ENCODE measurements around the gene CD38. TPM values are rescaled to one million over a fixed set of nuclear protein-coding genes. Genes with fewer than 3 reads are reported as not detected.
A peak's percentile ranks its signal among the peaks of the same experiment; 100 is the strongest.

CD38 gene
- total RNA-seq, 1 experiment from 2014 or later: not detected

DNA sequence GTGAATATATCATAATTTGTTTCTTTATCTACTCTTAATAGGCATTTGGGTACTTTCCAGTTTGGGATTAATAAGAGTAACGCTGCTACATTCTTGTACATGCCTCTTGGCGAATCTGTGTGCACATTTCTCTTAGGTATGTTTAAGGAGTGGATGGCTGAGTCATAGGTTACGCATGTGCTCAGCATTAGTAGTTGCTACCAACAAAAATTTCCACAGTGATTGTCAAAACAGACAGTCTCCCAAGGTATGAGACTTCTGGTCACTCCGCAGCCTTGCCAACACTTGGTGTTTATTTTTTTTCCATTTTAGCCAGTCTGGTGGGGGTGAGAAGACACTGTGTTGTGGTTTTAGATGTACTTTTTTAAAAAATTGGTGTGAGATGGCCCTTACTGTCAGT, 115.8 kb downstream of the CD38 start (continued):
- TF ChIP-seq POLR2AphosphoS5 (IDR thresholded peaks at IDR 0.05; ENCODE audit: low read depth, low read length) (peak; percentile 34; the same call in 1 of the 2 replicates), CEBPB (IDR thresholded peaks at IDR 0.05; ENCODE audit: low read depth) (peak; percentile 32; the same call in 1 of the 2 replicates), SIN3A (IDR thresholded peaks at IDR 0.05; ENCODE audit: low read depth) (peak; percentile 55; the same call in 1 of the 2 replicates)

DNA sequence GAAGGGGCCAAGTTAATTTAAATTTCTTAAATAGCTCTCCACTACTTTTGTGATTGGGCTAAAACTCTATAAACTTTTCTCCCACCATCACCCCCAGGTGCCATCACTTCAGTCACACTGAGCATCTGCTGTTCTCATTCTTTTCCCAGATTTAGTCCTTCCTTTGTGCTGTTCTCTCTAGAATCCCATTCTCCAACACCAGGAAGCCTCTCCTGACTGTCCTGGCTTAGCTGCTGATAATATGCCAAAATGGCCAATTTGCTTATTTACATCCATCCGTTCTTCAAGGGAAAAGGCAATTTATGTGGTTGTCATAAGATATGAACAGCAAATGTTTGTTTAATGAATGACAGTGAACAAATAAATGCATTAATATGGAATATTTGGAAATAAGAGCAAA, 116.3 kb downstream of the CD38 start:
- H3K36me3 ChIP-seq (ENCODE audit: control insufficient read depth in 1 of 2, insufficient read depth in 2 of 2, low read length in 2 of 2): no peaks in the 10 kb centered on the region
- no peaks in the 10 kb centered on the region for H3K79me2 ChIP-seq (ENCODE audit: insufficient read depth, low read length)
- CTCF ChIA-PET: interaction anchor here (1.6 kb wide), 1 partner anchor 12 kb away, joined by 8 read pairs; no protein-coding TSS in a partner anchor
- peak overlapping the region; percentile 69 for H3K4me2 ChIP-seq (ENCODE audit: low read length)
- DNase-seq (ENCODE audit: low read depth, low spot score): no peak
- H4K20me1 ChIP-seq (ENCODE audit: insufficient read depth): no peaks in the 10 kb centered on the region
- no peaks in the 10 kb centered on the region for H3K9me3 ChIP-seq (ENCODE audit: control insufficient read depth in 1 of 2, insufficient read depth in 1 of 2, low read depth in 1 of 2, low read length in 2 of 2)
- POLR2A ChIA-PET: interaction anchor here (1.8 kb wide), 1 partner anchor 12 kb away, joined by 11 read pairs; no protein-coding TSS in a partner anchor
- no peaks in the 10 kb centered on the region for H3K27me3 ChIP-seq (ENCODE audit: insufficient read depth, low read length)
- H3K9ac ChIP-seq (ENCODE audit: low read length): peak overlapping the region; percentile 42
- TSS peak; percentile 70 for BruUV-seq (replicated peaks)
- TF ChIP-seq SP1 (IDR thresholded peaks at IDR 0.05; ENCODE audit: low read depth): no peak
- TF ChIP-seq ZFX (IDR thresholded peaks at IDR 0.05): no peak
- no peak for TF ChIP-seq EZH2 (IDR thresholded peaks at IDR 0.05)
- TF ChIP-seq, protein P1, sequence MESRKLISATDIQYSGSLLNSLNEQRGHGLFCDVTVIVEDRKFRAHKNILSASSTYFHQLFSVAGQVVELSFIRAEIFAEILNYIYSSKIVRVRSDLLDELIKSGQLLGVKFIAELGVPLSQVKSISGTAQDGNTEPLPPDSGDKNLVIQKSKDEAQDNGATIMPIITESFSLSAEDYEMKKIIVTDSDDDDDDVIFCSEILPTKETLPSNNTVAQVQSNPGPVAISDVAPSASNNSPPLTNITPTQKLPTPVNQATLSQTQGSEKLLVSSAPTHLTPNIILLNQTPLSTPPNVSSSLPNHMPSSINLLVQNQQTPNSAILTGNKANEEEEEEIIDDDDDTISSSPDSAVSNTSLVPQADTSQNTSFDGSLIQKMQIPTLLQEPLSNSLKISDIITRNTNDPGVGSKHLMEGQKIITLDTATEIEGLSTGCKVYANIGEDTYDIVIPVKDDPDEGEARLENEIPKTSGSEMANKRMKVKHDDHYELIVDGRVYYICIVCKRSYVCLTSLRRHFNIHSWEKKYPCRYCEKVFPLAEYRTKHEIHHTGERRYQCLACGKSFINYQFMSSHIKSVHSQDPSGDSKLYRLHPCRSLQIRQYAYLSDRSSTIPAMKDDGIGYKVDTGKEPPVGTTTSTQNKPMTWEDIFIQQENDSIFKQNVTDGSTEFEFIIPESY (IDR thresholded peaks at IDR 0.05; ENCODE audit: extremely low read depth, insufficient replicate concordance, low read length): no peak
- TF ChIP-seq ATF3 (IDR thresholded peaks at IDR 0.05): no peak
- TF ChIP-seq, protein P2, sequence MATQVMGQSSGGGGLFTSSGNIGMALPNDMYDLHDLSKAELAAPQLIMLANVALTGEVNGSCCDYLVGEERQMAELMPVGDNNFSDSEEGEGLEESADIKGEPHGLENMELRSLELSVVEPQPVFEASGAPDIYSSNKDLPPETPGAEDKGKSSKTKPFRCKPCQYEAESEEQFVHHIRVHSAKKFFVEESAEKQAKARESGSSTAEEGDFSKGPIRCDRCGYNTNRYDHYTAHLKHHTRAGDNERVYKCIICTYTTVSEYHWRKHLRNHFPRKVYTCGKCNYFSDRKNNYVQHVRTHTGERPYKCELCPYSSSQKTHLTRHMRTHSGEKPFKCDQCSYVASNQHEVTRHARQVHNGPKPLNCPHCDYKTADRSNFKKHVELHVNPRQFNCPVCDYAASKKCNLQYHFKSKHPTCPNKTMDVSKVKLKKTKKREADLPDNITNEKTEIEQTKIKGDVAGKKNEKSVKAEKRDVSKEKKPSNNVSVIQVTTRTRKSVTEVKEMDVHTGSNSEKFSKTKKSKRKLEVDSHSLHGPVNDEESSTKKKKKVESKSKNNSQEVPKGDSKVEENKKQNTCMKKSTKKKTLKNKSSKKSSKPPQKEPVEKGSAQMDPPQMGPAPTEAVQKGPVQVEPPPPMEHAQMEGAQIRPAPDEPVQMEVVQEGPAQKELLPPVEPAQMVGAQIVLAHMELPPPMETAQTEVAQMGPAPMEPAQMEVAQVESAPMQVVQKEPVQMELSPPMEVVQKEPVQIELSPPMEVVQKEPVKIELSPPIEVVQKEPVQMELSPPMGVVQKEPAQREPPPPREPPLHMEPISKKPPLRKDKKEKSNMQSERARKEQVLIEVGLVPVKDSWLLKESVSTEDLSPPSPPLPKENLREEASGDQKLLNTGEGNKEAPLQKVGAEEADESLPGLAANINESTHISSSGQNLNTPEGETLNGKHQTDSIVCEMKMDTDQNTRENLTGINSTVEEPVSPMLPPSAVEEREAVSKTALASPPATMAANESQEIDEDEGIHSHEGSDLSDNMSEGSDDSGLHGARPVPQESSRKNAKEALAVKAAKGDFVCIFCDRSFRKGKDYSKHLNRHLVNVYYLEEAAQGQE (IDR thresholded peaks at IDR 0.05; ENCODE audit: low read depth): no peak
- TF ChIP-seq CEBPB (IDR thresholded peaks at IDR 0.05; ENCODE audit: low read depth): no peak
- no peak for TF ChIP-seq MAX (IDR thresholded peaks at IDR 0.05)
- TF ChIP-seq POLR2A (IDR thresholded peaks at IDR 0.05; ENCODE audit: borderline replicate concordance, extremely low read depth, insufficient read depth, insufficient read length): no peak
- TF ChIP-seq EZH2phosphoT487 (IDR thresholded peaks at IDR 0.05; ENCODE audit: borderline replicate concordance): no peak
- TF ChIP-seq, protein P3, sequence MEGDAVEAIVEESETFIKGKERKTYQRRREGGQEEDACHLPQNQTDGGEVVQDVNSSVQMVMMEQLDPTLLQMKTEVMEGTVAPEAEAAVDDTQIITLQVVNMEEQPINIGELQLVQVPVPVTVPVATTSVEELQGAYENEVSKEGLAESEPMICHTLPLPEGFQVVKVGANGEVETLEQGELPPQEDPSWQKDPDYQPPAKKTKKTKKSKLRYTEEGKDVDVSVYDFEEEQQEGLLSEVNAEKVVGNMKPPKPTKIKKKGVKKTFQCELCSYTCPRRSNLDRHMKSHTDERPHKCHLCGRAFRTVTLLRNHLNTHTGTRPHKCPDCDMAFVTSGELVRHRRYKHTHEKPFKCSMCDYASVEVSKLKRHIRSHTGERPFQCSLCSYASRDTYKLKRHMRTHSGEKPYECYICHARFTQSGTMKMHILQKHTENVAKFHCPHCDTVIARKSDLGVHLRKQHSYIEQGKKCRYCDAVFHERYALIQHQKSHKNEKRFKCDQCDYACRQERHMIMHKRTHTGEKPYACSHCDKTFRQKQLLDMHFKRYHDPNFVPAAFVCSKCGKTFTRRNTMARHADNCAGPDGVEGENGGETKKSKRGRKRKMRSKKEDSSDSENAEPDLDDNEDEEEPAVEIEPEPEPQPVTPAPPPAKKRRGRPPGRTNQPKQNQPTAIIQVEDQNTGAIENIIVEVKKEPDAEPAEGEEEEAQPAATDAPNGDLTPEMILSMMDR (IDR thresholded peaks at IDR 0.05 in 2 of 3, conservative IDR thresholded peaks at IDR 0.05 in 1 of 3; ENCODE audit: borderline replicate concordance in 1 of 3, insufficient read depth in 1 of 3, low read depth in 2 of 3, low read length in 2 of 3): no peak
- no peak for TF ChIP-seq ZNF274 (IDR thresholded peaks at IDR 0.05; ENCODE audit: low read depth, low read length)
- TF ChIP-seq TCF7L2 (IDR thresholded peaks at IDR 0.05; ENCODE audit: borderline replicate concordance, extremely low read depth, insufficient read depth, insufficient read length): no peak
- ATAC-seq: peak; percentile 27
- peaks cover 15 to 37% of the 10 kb centered on the region in 2 experiments for H3K4me1 ChIP-seq (ENCODE audit: control insufficient read depth in 1 of 2, insufficient read depth in 2 of 2, low read length in 2 of 2)
- intact Hi-C loops (cut with micrococcal nuclease): loop anchor here (1.0 to 10.0 kb wide), 3 partner anchors 12 to 200 kb away; partner anchors contain the start of gene FGFBP1
- peak overlapping the region; percentile 86 for H2AFZ ChIP-seq (ENCODE audit: low read depth, low read length, poor library complexity, severe bottlenecking)
- peak overlapping the region in 1 of 2 experiments; percentile 18; a peak in 1 of 4 replicates for H3K4me3 ChIP-seq (replicated peaks in 1 of 2; ENCODE audit: low read depth in 1 of 2, low read length in 2 of 2)
- H3K27ac ChIP-seq (ENCODE audit: low read depth, low read length): peak overlapping the region; percentile 27; the same call in 1 of the 2 replicates
- H3K9me2 ChIP-seq (ENCODE audit: insufficient read depth): no peaks in the 10 kb centered on the region
- RAD21 ChIA-PET (ENCODE audit: low non-redundant PET in 1 of 2, low total read pairs in 2 of 2, uncharacterized antibody in 2 of 2, unreplicated experiment in 2 of 2): interaction anchor here in 1 of 2 experiments (0.6 kb wide), 1 partner anchor 1158 kb away, joined by 5 read pairs; no protein-coding TSS in a partner anchor

Measured in HCT116 (cell line).